Spinal cord (tissue), 10 donors: ENCODE results near the gene WWOX. TPM values are rescaled to one million over a fixed set of nuclear protein-coding genes. Genes with fewer than 3 reads are reported as not detected.
A peak's percentile ranks its signal among the peaks of the same experiment; 100 is the strongest.

Experiments
- DNase-seq, 6 donors: peaks; one replicate each; pipeline versions ENCODE4 v3.0.0 to v3.0.0-alpha.2; 2013 to 2015; ENCODE audit warnings: low spot score in 6 of 6, low read depth in 4 of 6
- H3K27ac ChIP-seq: one replicate; pipeline ENCODE4 v1.5.1; 2013; ENCODE audit warnings: low read depth, low read length, control low read depth
- H3K27me3 ChIP-seq: one replicate; pipeline ENCODE4 v1.6.1; 2013; ENCODE audit warnings: low read length; ENCODE audit not compliant: control insufficient read depth, insufficient read depth
- H3K36me3 ChIP-seq: one replicate; pipeline ENCODE4 v1.6.1; 2013; ENCODE audit warnings: low read length; ENCODE audit not compliant: control insufficient read depth, insufficient read depth
- H3K4me1 ChIP-seq: one replicate; pipeline ENCODE4 v1.6.1; 2013; ENCODE audit warnings: low read length; ENCODE audit not compliant: control insufficient read depth, insufficient read depth
- H3K4me3 ChIP-seq: one replicate; pipeline ENCODE4 v1.5.1; 2013; ENCODE audit warnings: low read depth, low read length, control low read depth
- H3K9me3 ChIP-seq: one replicate; pipeline ENCODE4 v1.6.1; 2013; ENCODE audit warnings: low read length; ENCODE audit not compliant: control insufficient read depth, insufficient read depth
- WGBS: methylation state at CpG from one replicate; pipeline ENCODE4 v1.1.5; 2013; ENCODE audit warnings: missing lambda C conversion rate; ENCODE audit not compliant: insufficient coverage; 5-methylcytosine and 5-hydroxymethylcytosine counted together
- polyA plus RNA-seq, 2 donors: library from polyadenylated mRNA; unstranded; fragments of 120-200 nt; gene quantifications; one replicate each; pipeline ENCODE4 v1.2.1, GENCODE V29; 2013; ENCODE audit not compliant: insufficient read length in 2 of 2
- total RNA-seq, 2 donors: library from RNA; depleted of rRNA in 1 of 2; stranded (reverse); fragments of 120-200 nt in 1 of 2; fragments of >200 nt in 1 of 2; gene quantifications; one replicate each; pipeline versions ENCODE4 v1.2.3 to v1.2.4, GENCODE V29; 2013 to 2014
- donor health status: healthy.

WWOX gene
- total and polyA plus RNA-seq, 4 donors = 27.5 to 51.5 (median 32.5) TPM

DNA sequence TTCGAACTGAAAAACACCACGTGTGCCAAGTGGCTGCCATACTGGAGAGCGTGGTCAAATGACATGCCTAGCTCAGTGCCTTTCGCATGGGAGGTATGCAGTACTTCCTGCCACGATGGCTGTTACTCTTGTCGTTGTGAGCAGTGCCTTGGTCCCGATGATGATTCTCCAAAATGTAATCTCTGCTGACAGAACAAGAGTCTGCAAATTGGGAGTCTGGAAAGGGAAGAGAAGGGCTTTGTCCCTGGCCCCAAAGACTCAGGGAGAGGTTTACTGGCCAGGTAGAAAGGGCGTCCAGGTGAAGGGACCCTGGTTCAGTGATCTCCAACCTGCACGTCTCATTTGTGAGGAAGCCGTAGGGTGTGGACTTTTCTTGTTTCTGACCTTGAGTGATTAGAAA lies 336.6 kb downstream of the WWOX start:
- Histone ChIP-seq H3K4me1 (peaks cover 2% of the 10 kb centered on the region), H3K9me3 (peaks cover 2% of the 10 kb centered on the region), H3K27ac (no peak overlapping the region), H3K36me3 (peaks cover 3% of the 10 kb centered on the region), H3K4me3 (no peak overlapping the region), H3K27me3 (no peaks in the 10 kb centered on the region)
- 96% methylated on average over 10 of the region's 10 CpGs for WGBS
- DNase-seq = no peak

DNA sequence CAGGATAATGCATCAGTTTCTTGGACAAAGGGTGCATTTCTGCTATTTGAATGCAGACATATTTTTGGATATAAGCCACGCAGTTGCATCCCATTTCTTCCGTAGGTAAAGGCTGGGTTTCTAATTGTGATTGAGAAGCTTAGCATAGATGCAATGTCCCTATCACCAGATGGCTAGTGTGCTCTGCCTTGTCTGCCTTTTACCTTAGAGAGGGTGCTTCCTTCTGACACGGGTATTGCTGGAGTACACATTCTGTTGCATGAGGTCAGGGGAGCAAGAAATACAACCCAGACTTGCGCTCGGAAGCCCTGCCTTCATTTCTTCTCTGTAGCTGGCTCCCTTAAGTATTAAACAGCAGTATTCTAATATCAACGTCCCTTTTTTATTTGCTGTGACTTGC lies 337.4 kb downstream of the WWOX start:
- H3K27me3 ChIP-seq = no peaks in the 10 kb centered on the region
- peaks cover 2% of the 10 kb centered on the region for H3K9me3 ChIP-seq
- WGBS = 82% methylated on average over 4 of the region's 6 CpGs
- peaks cover 2% of the 10 kb centered on the region for H3K4me1 ChIP-seq
- peaks cover 3% of the 10 kb centered on the region for H3K36me3 ChIP-seq
- no peak for DNase-seq
- H3K27ac ChIP-seq = no peak overlapping the region
- no peak overlapping the region for H3K4me3 ChIP-seq

DNA sequence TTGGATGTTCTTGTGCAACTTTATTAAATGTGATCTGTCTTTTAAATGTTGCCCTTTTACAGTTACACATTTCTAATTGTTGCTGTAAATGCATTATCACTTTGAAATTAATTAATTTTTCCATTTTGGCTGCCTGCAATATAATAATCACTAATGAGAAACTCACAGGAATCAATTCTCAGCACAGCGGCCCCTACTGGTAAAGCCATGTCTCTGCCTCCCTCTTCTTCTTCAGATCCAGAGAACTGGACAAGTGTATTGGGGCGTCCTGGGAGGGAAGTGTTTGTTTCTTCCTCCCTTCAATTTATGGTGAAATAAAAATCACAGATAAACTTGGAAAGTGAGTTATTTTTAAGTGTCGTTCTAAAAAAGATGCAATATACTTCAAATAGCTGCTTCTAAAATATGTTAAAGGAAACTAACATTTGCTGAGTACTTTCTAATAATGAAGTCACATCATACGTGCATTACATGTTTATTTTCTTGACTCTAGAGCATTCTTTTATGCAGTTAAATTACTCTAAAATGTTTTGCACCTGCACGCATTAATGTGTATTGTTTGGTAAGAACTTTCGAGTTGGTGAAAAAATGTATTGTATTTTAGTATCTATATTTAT lies 338.0 kb downstream of the WWOX start:
- WGBS = no CpG with 5 or more reads among the region's 6 CpGs
- H3K27me3 ChIP-seq = no peaks in the 10 kb centered on the region
- peak in 3 of 6 donors; percentile 37 to 90 (median 38) for DNase-seq
- peaks cover 2% of the 10 kb centered on the region for H3K9me3 ChIP-seq
- no peak overlapping the region for H3K27ac ChIP-seq
- H3K4me3 ChIP-seq = no peak overlapping the region
- H3K4me1 ChIP-seq = peaks cover 2% of the 10 kb centered on the region
- peaks cover 2% of the 10 kb centered on the region for H3K36me3 ChIP-seq

DNA sequence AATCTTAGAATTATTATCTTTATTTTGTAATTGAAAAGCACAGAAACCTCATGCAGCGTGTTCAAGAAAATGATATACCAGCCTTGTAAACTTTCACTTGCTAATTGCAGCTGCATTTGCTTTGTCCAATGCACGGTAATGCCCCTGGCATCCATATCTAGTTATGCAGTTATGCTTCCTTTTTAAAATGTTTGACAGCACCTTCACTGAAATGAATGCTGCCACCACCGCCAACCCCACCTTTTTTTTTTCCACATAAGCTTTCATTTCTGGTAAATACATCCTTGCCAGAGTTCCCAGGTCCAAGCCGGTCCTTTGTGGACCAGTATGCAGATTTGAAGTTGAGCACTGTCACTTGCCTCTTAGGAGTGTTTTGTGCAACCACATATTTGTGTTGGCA lies 338.8 kb downstream of the WWOX start:
- peaks cover 2% of the 10 kb centered on the region for H3K9me3 ChIP-seq
- no peak overlapping the region for H3K4me3 ChIP-seq
- DNase-seq = no peak
- no peaks in the 10 kb centered on the region for H3K36me3 ChIP-seq
- H3K27me3 ChIP-seq = no peaks in the 10 kb centered on the region
- peaks cover 2% of the 10 kb centered on the region for H3K4me1 ChIP-seq
- 94% methylated on average over 3 of the region's 4 CpGs for WGBS
- no peak overlapping the region for H3K27ac ChIP-seq

DNA sequence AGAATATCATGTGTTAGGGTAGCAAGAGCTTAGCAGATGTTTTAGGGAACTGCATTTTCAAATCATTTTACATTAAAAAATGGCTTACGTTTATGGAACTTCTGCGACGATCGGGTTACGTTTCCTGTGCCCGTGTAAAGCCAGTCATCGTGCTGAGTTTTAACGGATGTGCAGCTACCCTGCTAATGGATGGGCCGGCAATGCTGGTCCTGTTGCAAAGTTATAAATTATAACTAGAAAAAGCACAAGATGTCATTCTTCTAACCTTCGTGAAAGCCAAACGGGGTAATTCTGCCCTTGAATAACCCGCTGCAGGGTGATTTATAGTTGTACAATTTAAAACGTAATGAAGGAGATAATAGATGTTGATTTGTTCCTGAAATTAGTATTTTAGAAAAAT lies 339.2 kb downstream of the WWOX start:
- no peaks in the 10 kb centered on the region for H3K27me3 ChIP-seq
- no peaks in the 10 kb centered on the region for H3K36me3 ChIP-seq
- H3K4me1 ChIP-seq = peaks cover 2% of the 10 kb centered on the region
- no peak for DNase-seq
- H3K4me3 ChIP-seq = no peak overlapping the region
- 78% methylated on average over 8 of the region's 13 CpGs for WGBS
- H3K9me3 ChIP-seq = peaks cover 2% of the 10 kb centered on the region
- H3K27ac ChIP-seq = no peak overlapping the region

DNA sequence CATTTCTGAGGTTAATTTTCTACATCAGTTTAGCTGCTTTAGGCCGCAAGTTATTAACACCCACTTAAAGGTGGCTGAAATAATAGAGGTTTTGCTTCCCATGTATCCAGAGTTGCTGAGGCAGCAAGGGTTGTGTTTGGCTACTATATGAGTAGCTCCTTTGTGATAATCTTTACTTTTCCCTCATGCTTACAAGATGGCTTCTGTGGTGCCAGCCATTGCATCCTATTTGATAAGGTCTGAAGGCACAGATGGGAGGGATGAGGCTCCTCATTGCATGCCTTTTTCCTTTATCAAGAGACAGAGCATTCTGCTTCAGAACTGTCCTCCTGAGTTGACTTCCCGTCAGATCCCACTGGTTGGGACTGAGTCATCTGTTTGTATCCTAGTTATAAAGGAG lies 340.2 kb downstream of the WWOX start:
- peaks cover 2% of the 10 kb centered on the region for H3K4me1 ChIP-seq
- H3K36me3 ChIP-seq = no peaks in the 10 kb centered on the region
- no peak for DNase-seq
- H3K27me3 ChIP-seq = no peaks in the 10 kb centered on the region
- no peak overlapping the region for H3K27ac ChIP-seq
- WGBS = no CpG with 5 or more reads among the region's 2 CpGs
- H3K9me3 ChIP-seq = peaks cover 2% of the 10 kb centered on the region
- no peak overlapping the region for H3K4me3 ChIP-seq

GRCh38 chr16:78441298-78441697 lies 341.8 kb downstream of the WWOX start:
- H3K27me3 ChIP-seq = no peaks in the 10 kb centered on the region
- 85% methylated on average over 4 of the region's 5 CpGs for WGBS
- H3K4me3 ChIP-seq = no peak overlapping the region
- no peak overlapping the region for H3K27ac ChIP-seq
- H3K9me3 ChIP-seq = peaks cover 2% of the 10 kb centered on the region
- DNase-seq = no peak
- H3K4me1 ChIP-seq = peaks cover 2% of the 10 kb centered on the region
- H3K36me3 ChIP-seq = no peaks in the 10 kb centered on the region

GRCh38 chr16:78443542-78444364 lies 344.3 kb downstream of the WWOX start:
- Histone ChIP-seq H3K27ac (peak overlapping the region; percentile 73), H3K4me3 (no peak overlapping the region), H3K36me3 (no peaks in the 10 kb centered on the region), H3K27me3 (no peaks in the 10 kb centered on the region), H3K4me1 (no peaks in the 10 kb centered on the region), H3K9me3 (peaks cover 2% of the 10 kb centered on the region)
- 46% methylated on average over 4 of the region's 13 CpGs for WGBS
- DNase-seq = peak in 1 of 6 donors; percentile 77

DNA sequence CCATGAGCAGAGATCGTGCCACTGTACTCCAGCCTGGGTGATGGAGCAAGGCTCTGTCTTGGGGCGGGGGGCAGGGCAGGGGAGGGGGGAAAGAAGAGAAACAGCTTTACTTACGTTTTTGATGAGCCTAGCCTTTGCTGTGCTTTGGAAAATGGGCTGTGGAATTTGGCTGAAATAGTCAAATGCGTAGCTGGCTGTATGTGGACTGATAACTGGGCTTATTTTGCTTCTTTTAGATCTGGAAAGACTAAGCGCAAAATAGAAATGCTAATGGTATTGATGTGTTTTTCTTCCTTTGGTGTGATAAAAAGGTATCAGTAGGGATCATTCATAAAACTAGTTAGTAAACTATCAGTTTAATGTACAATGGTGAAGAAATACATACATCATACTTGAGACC lies 346.4 kb downstream of the WWOX start:
- no peaks in the 10 kb centered on the region for H3K36me3 ChIP-seq
- no peaks in the 10 kb centered on the region for H3K9me3 ChIP-seq
- H3K4me3 ChIP-seq = no peak overlapping the region
- H3K4me1 ChIP-seq = no peaks in the 10 kb centered on the region
- no peak for DNase-seq
- no peak overlapping the region for H3K27ac ChIP-seq
- 89% methylated on average over 3 of the region's 5 CpGs for WGBS
- H3K27me3 ChIP-seq = no peaks in the 10 kb centered on the region

DNA sequence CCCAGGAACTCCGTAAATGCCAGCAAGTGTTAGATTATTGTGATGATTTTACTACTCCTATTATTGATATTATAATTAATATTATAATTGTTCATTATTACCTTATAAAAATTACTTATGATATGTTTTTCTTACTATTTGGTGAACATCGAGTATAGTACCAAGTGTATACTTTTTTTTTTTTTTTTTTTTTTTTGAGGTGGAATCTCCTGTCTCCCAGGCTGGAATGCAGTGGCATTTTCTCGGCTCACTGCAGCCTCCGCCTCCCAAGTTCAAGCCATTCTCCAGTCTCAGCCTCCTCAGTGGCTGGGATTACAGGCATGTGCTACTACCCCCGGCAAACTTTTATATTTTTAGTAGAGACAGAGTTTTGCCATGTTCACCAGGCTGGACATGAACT lies 347.0 kb downstream of the WWOX start:
- DNase-seq = no peak
- no peak overlapping the region for H3K4me3 ChIP-seq
- H3K27ac ChIP-seq = no peak overlapping the region
- WGBS = no CpG with 5 or more reads among the region's 5 CpGs
- no peaks in the 10 kb centered on the region for H3K4me1 ChIP-seq
- H3K9me3 ChIP-seq = no peaks in the 10 kb centered on the region
- H3K36me3 ChIP-seq = no peaks in the 10 kb centered on the region
- no peaks in the 10 kb centered on the region for H3K27me3 ChIP-seq
